IMR-90 (cell line): ENCODE results near the gene PTPRN2. TPM values are rescaled to one million over a fixed set of nuclear protein-coding genes. Genes with fewer than 3 reads are reported as not detected.

Experiments
- ATAC-seq: fragments of 200-7000 bp; cut with Tn5 transposase; 2 replicates; pipeline ENCODE4 v1.9.1; 2020; ENCODE audit warnings: low read depth, mild to moderate bottlenecking, moderate library complexity
- BruUV-seq: library from RNA; stranded (reverse); fragments of 400-500 nt; replicated peaks from 2 replicates; lab custom pipeline; 2021; lab: Mats Ljungman, UMichigan
- CTCF ChIA-PET: fragments of 300-600 bp; formaldehyde crosslinking; extraction: SDS; loops from one replicate; lab custom pipeline; 2021; ENCODE audit warnings: antibody characterized with exemption; lab: Yijun Ruan, JAX
- POLR2A ChIA-PET: fragments of 300-600 bp; sonication (Branson Sonifier 250); formaldehyde crosslinking; loops from one replicate; lab custom pipeline; 2022; ENCODE audit warnings: antibody characterized with exemption; ENCODE audit not compliant: unreplicated experiment; lab: Charles Lee
- DNase-seq: peaks from one replicate; pipeline ENCODE4 v3.0.0; 2013
- H2AFZ ChIP-seq: replicated peaks from 2 replicates; pipeline ENCODE3; 2013; ENCODE audit warnings: low read length, mild to moderate bottlenecking; ENCODE audit not compliant: poor library complexity
- H2AK5ac ChIP-seq: 2 replicates; pipeline ENCODE4 v1.6.1; 2013; ENCODE audit warnings: low read depth, low read length, inconsistent platforms
- H2AK9ac ChIP-seq: replicated peaks from 2 replicates; pipeline ENCODE3; 2013; ENCODE audit warnings: mild to moderate bottlenecking, low read depth, low read length, moderate library complexity; ENCODE audit not compliant: poor library complexity
- H2BK120ac ChIP-seq: 2 replicates; pipeline ENCODE4 v1.6.1; 2013; ENCODE audit warnings: low read depth, low read length, inconsistent platforms
- H2BK15ac ChIP-seq: 3 replicates; pipeline ENCODE4 v1.6.1; 2013; ENCODE audit warnings: low read depth, low read length, inconsistent platforms
- H2BK20ac ChIP-seq: 2 replicates; pipeline ENCODE4 v1.6.1; 2013; ENCODE audit warnings: low read depth, mild to moderate bottlenecking, inconsistent platforms, low read length, moderate library complexity
- H2BK5ac ChIP-seq: 2 replicates; pipeline ENCODE4 v1.6.1; 2013; ENCODE audit warnings: mild to moderate bottlenecking, low read depth, low read length, inconsistent platforms; ENCODE audit not compliant: poor library complexity, severe bottlenecking
- H3K14ac ChIP-seq: replicated peaks from 2 replicates; pipeline ENCODE4 v1.6.1; 2013; ENCODE audit warnings: low read depth, low read length, inconsistent platforms
- H3K18ac ChIP-seq: 2 replicates; pipeline ENCODE4 v1.6.1; 2013; ENCODE audit warnings: low read depth, low read length, control low read depth
- H3K23ac ChIP-seq: 2 replicates; pipeline ENCODE4 v1.6.1; 2013; ENCODE audit warnings: low read depth, low read length, inconsistent platforms
- H3K27ac ChIP-seq: 2 replicates; pipeline ENCODE4 v1.5.1; 2013; ENCODE audit warnings: mild to moderate bottlenecking, control low read depth, low read length; ENCODE audit not compliant: insufficient read depth
- H3K27me3 ChIP-seq: 2 replicates; pipeline ENCODE4 v1.6.1; 2013; ENCODE audit warnings: low read length; ENCODE audit not compliant: control insufficient read depth, insufficient read depth
- H3K36me3 ChIP-seq: 2 replicates; pipeline ENCODE4 v1.6.1; 2013; ENCODE audit warnings: low read length, mixed read lengths; ENCODE audit not compliant: control insufficient read depth, insufficient read depth
- H3K4ac ChIP-seq: 2 replicates; pipeline ENCODE4 v1.6.1; 2013; ENCODE audit warnings: low read depth, low read length, inconsistent platforms
- H3K4me1 ChIP-seq: 2 replicates; pipeline ENCODE4 v1.6.1; 2013; ENCODE audit warnings: low read length, mixed read lengths; ENCODE audit not compliant: control insufficient read depth, insufficient read depth
- H3K4me2 ChIP-seq: 2 replicates; pipeline ENCODE4 v1.6.1; 2013; ENCODE audit warnings: low read depth, mild to moderate bottlenecking, control low read depth, low read length, moderate library complexity
- H3K4me3 ChIP-seq: 2 replicates; pipeline ENCODE4 v1.5.1; 2013; ENCODE audit warnings: low read depth, mild to moderate bottlenecking, control low read depth, low read length, moderate library complexity; ENCODE audit not compliant: insufficient read depth
- H3K56ac ChIP-seq: 2 replicates; pipeline ENCODE4 v1.6.1; 2013; ENCODE audit warnings: low read length, inconsistent platforms; ENCODE audit not compliant: insufficient read depth; ENCODE audit errors: extremely low read depth
- H3K79me1 ChIP-seq, 2 experiments: 2 replicates each; pipeline ENCODE4 v1.6.1; 2013; ENCODE audit warnings: low read length in 2 of 2, inconsistent platforms in 1 of 2, low read depth in 1 of 2
- H3K9ac ChIP-seq: 2 replicates; pipeline ENCODE4 v1.6.1; 2013; ENCODE audit warnings: low read depth, low read length, control low read depth
- H3K9me1 ChIP-seq: 2 replicates; pipeline ENCODE4 v1.6.1; 2013; ENCODE audit warnings: low read length, inconsistent platforms; ENCODE audit not compliant: insufficient read depth
- H3K9me3 ChIP-seq: 2 replicates; pipeline ENCODE4 v1.6.1; 2013; ENCODE audit warnings: low read length; ENCODE audit not compliant: control insufficient read depth, insufficient read depth
- H4K20me1 ChIP-seq: 2 replicates; pipeline ENCODE4 v1.6.1; 2013; ENCODE audit warnings: low read length, inconsistent platforms; ENCODE audit not compliant: insufficient read depth
- H4K5ac ChIP-seq: 2 replicates; pipeline ENCODE4 v1.6.1; 2013; ENCODE audit warnings: mild to moderate bottlenecking, low read depth, low read length, control low read depth
- H4K8ac ChIP-seq, 2 experiments: 2 replicates each; pipeline ENCODE4 v1.6.1; 2013; ENCODE audit warnings: low read depth in 2 of 2, low read length in 2 of 2, control low read depth in 1 of 2, inconsistent platforms in 1 of 2
- H4K91ac ChIP-seq: 2 replicates; pipeline ENCODE4 v1.6.1; 2013; ENCODE audit warnings: low read depth, low read length, inconsistent platforms; ENCODE audit not compliant: insufficient read depth
- CHD1 ChIP-seq: IDR thresholded peaks from 2 replicates; pipeline ENCODE4 v1.6.1; 2012; ENCODE audit warnings: low read depth, low read length, improper control_type of control experiment
- ELK1 ChIP-seq: fragments of 150-350 bp; IDR thresholded peaks from 2 replicates; pipeline ENCODE4 v1.6.1; 2016; ENCODE audit warnings: low read depth, mild to moderate bottlenecking, low read length, moderate library complexity, borderline replicate concordance
- MAFK ChIP-seq: IDR thresholded peaks from 2 replicates; pipeline ENCODE4 v1.6.1; 2012; ENCODE audit warnings: low read depth, low read length, improper control_type of control experiment
- NFE2L2 ChIP-seq: fragments of 150-350 bp; IDR thresholded peaks from 2 replicates; pipeline ENCODE4 v1.6.1; 2016; ENCODE audit warnings: low read depth, mild to moderate bottlenecking, low read length
- RAD21 ChIP-seq: IDR thresholded peaks from 2 replicates; pipeline ENCODE4 v1.6.1; 2012; ENCODE audit warnings: low read length, improper control_type of control experiment
- WGBS, 2 experiments: methylation state at CpG; one replicate each; pipeline versions ENCODE4 v1.1.5 to v1.1.7; 2013; ENCODE audit warnings: missing lambda C conversion rate in 2 of 2; ENCODE audit not compliant: insufficient read length in 1 of 2; ENCODE audit errors: extremely low coverage in 2 of 2; 5-methylcytosine and 5-hydroxymethylcytosine counted together
- dilution Hi-C: fragments of 300-500 bp; cut with HindIII; formaldehyde crosslinking; loops from one replicate; pipeline ENCODE4 v1.14.3; 2018; ENCODE audit warnings: low sequenced_read_pairs; ENCODE audit not compliant: unreplicated experiment
- in situ Hi-C: fragments of 300-500 bp; cut with MboI; formaldehyde crosslinking; loops from 3 replicates; pipeline ENCODE4 v1.14.3; 2019; ENCODE audit warnings: low sequenced_read_pairs, inconsistent platforms, mixed read lengths
- intact Hi-C: fragments of 100-400 bp; cut with micrococcal nuclease; formaldehyde crosslinking; loops from 2 replicates; pipeline ENCODE4 v1.10.0; 2022
- polyA plus RNA-seq, 3 experiments: library from polyadenylated mRNA; depleted of rRNA; stranded (reverse); fragments of >200 nt; gene quantifications; 2 replicates each; pipeline ENCODE4 v1.2.3, GENCODE V29; 2012; ENCODE audit warnings: low replicate concordance in 1 of 3
- total RNA-seq: library from RNA; depleted of rRNA; stranded (reverse); fragments of >200 nt; gene quantifications from 2 replicates; pipeline ENCODE4 v1.2.3, GENCODE V29; 2012

Gene PTPRN2
- total and polyA plus RNA-seq, 2 of the 4 experiments (the other 2 are of a cell fraction): 0.03 TPM; not detected in 1

- intact Hi-C loops (no loop called here), dilution Hi-C loops (no loop called here), in situ Hi-C loops (no loop called here)
- no peaks in the 10 kb centered on the region for H3K36me3 ChIP-seq
- H2AFZ ChIP-seq: no peak overlapping the region
- no peak overlapping the region for H2AK5ac ChIP-seq
- ChIA-PET CTCF (no interaction called here), POLR2A (no interaction called here)
- H3K14ac ChIP-seq: no peak overlapping the region
- no peak overlapping the region for H4K91ac ChIP-seq
- H2BK15ac ChIP-seq: no peak overlapping the region
- no peak overlapping the region for H2AK9ac ChIP-seq
- H3K9me3 ChIP-seq: peaks cover 45% of the 10 kb centered on the region
- H3K27me3 ChIP-seq: no peaks in the 10 kb centered on the region
- H3K18ac ChIP-seq: no peak overlapping the region
- TF ChIP-seq MAFK (no peak), RAD21 (no peak), ELK1 (no peak), CHD1 (no peak), NFE2L2 (no peak)
- H3K4me3 ChIP-seq: no peak overlapping the region
- no peak overlapping the region for H2BK5ac ChIP-seq
- no peak overlapping the region for H3K9ac ChIP-seq
- no peak overlapping the region for H3K27ac ChIP-seq
- no peak overlapping the region for H2BK20ac ChIP-seq
- no peak for DNase-seq
- ATAC-seq: no peak
- no peaks in the 10 kb centered on the region for H3K9me1 ChIP-seq
- no peak overlapping the region for H3K4me2 ChIP-seq
- no peaks in the 10 kb centered on the region for H3K79me1 ChIP-seq
- H2BK120ac ChIP-seq: no peak overlapping the region
- no peaks in the 10 kb centered on the region for H4K20me1 ChIP-seq
- BruUV-seq: no TSS peak
- H3K4me1 ChIP-seq: no peaks in the 10 kb centered on the region
- H4K8ac ChIP-seq: no peak overlapping the region
- H3K23ac ChIP-seq: no peak overlapping the region
- no peak overlapping the region for H3K56ac ChIP-seq
- H4K5ac ChIP-seq: no peak overlapping the region
- 68% methylated on average over 3 of the region's 14 CpGs; no CpG with 5 or more reads in 1 of the 2 experiments for WGBS, 2 experiments
- H3K4ac ChIP-seq: no peak overlapping the region
Measured at GRCh38 chr7:157735826-157736225, 851.8 kb downstream of the PTPRN2 start.
